Endothelial cell of umbilical vein (primary cell): Measurements from ENCODE around the gene PDE8B.

Experiments used
- CTCF ChIP-seq, 2 donors: IDR thresholded peaks; 1 replicate in 1 of 2; 2 replicates in 1 of 2; pipeline ENCODE4 v1.5.1; 2011; ENCODE audit warnings: low read length in 2 of 2, mild to moderate bottlenecking in 2 of 2, moderate library complexity in 2 of 2, control low read depth in 1 of 2, inconsistent platforms in 1 of 2, low read depth in 1 of 2; ENCODE audit not compliant: insufficient read depth in 1 of 2; ENCODE audit errors: extremely low read depth in 1 of 2
- POLR2A ChIP-seq: IDR thresholded peaks from 2 replicates; pipeline ENCODE4 v1.6.1; 2012; ENCODE audit warnings: low read depth, mild to moderate bottlenecking, control low read depth, low read length

- no peak for TF ChIP-seq POLR2A
- TF ChIP-seq CTCF (IDR thresholded peaks at IDR 0.05; ENCODE audit: extremely low read depth in 1 of 2, insufficient read depth in 1 of 2, low read depth in 1 of 2, low read length in 2 of 2) = no peak
These were observed 128.9 kb downstream of the PDE8B start for GRCh38 chr5:77339337-77339890.
